H9 (cell line): ENCODE measurements around the gene SMR3A. TPM values are rescaled to one million over a fixed set of nuclear protein-coding genes. Genes with fewer than 3 reads are reported as not detected.

Experiments used
- DNase-seq: peaks from one replicate; pipeline ENCODE4 v3.0.0-alpha.2; 2017
- H2AFZ ChIP-seq: one replicate; pipeline ENCODE4 v1.6.1; 2013; ENCODE audit warnings: mild to moderate bottlenecking, low read length, control low read depth, moderate library complexity
- H2AK5ac ChIP-seq: 2 replicates; pipeline ENCODE4 v1.6.1; 2013; ENCODE audit warnings: low read length, control low read depth, mixed read lengths; ENCODE audit not compliant: insufficient read length
- H2BK120ac ChIP-seq: one replicate; pipeline ENCODE4 v1.6.1; 2013; ENCODE audit warnings: low read depth, mild to moderate bottlenecking, low read length, control low read depth, inconsistent platforms; ENCODE audit not compliant: poor library complexity, severe bottlenecking
- H2BK12ac ChIP-seq: 2 replicates; pipeline ENCODE4 v1.6.1; 2013; ENCODE audit warnings: low read length, control low read depth, mixed read lengths, low read depth; ENCODE audit not compliant: insufficient read length
- H2BK15ac ChIP-seq: 2 replicates; pipeline ENCODE4 v1.6.1; 2013; ENCODE audit warnings: low read depth, low read length, control low read depth
- H2BK20ac ChIP-seq: one replicate; pipeline ENCODE4 v1.6.1; 2013; ENCODE audit warnings: low read depth, mild to moderate bottlenecking, low read length, control low read depth, inconsistent platforms; ENCODE audit not compliant: poor library complexity, severe bottlenecking
- H2BK5ac ChIP-seq: 2 replicates; pipeline ENCODE4 v1.6.1; 2013; ENCODE audit warnings: low read length, control low read depth, mixed read lengths; ENCODE audit not compliant: insufficient read length
- H3K14ac ChIP-seq: 2 replicates; pipeline ENCODE4 v1.6.1; 2013; ENCODE audit warnings: low read length, control low read depth; ENCODE audit not compliant: insufficient read depth
- H3K18ac ChIP-seq: 2 replicates; pipeline ENCODE4 v1.6.1; 2013; ENCODE audit warnings: low read depth, mild to moderate bottlenecking, mixed read lengths, low read length, control low read depth; ENCODE audit not compliant: insufficient read length
- H3K23ac ChIP-seq: 2 replicates; pipeline ENCODE4 v1.6.1; 2013; ENCODE audit warnings: low read length, control low read depth, mixed read lengths, low read depth; ENCODE audit not compliant: insufficient read length
- H3K23me2 ChIP-seq: 2 replicates; pipeline ENCODE4 v1.6.1; 2013; ENCODE audit warnings: low read depth, mild to moderate bottlenecking, mixed read lengths, low read length, control low read depth; ENCODE audit not compliant: insufficient read length, poor library complexity, severe bottlenecking
- H3K27ac ChIP-seq: 2 replicates; pipeline ENCODE4 v1.5.1; 2013; ENCODE audit warnings: low read length, control low read depth, mixed read lengths, low read depth; ENCODE audit not compliant: insufficient read length
- H3K27me3 ChIP-seq: 2 replicates; pipeline ENCODE4 v1.6.1; 2013; ENCODE audit warnings: low read length, control low read depth, inconsistent platforms; ENCODE audit not compliant: insufficient read depth
- H3K4ac ChIP-seq: 2 replicates; pipeline ENCODE4 v1.6.1; 2013; ENCODE audit warnings: low read depth, mild to moderate bottlenecking, control low read depth, inconsistent platforms, low read length, moderate library complexity
- H3K4me1 ChIP-seq: 2 replicates; pipeline ENCODE4 v1.6.1; 2013; ENCODE audit warnings: low read length, control low read depth, inconsistent platforms; ENCODE audit not compliant: insufficient read depth
- H3K4me2 ChIP-seq: 2 replicates; pipeline ENCODE4 v1.6.1; 2013; ENCODE audit warnings: low read length, control low read depth, mixed read lengths; ENCODE audit not compliant: insufficient read length, insufficient read depth
- H3K56ac ChIP-seq: 2 replicates; pipeline ENCODE4 v1.6.1; 2013; ENCODE audit warnings: low read depth, mild to moderate bottlenecking, mixed read lengths, low read length, control low read depth; ENCODE audit not compliant: insufficient read length
- H3K79me1 ChIP-seq: 2 replicates; pipeline ENCODE4 v1.6.1; 2013; ENCODE audit warnings: low read depth, mild to moderate bottlenecking, moderate library complexity, low read length, control low read depth, inconsistent platforms; ENCODE audit not compliant: insufficient read depth, poor library complexity, severe bottlenecking
- H3K79me2 ChIP-seq: 2 replicates; pipeline ENCODE4 v1.6.1; 2013; ENCODE audit warnings: low read length, control low read depth, inconsistent platforms; ENCODE audit not compliant: insufficient read depth
- H3K9ac ChIP-seq: 2 replicates; pipeline ENCODE4 v1.6.1; 2013; ENCODE audit warnings: low read length, control low read depth, mixed read lengths; ENCODE audit not compliant: insufficient read length; ENCODE audit errors: extremely low read depth
- H3K9me3 ChIP-seq: one replicate; pipeline ENCODE4 v1.6.1; 2013; ENCODE audit warnings: low read depth, low read length, inconsistent platforms; ENCODE audit not compliant: control insufficient read depth
- H3T11ph ChIP-seq: one replicate; pipeline ENCODE4 v1.6.1; 2013; ENCODE audit warnings: mild to moderate bottlenecking, low read length, control low read depth, inconsistent platforms
- H4K20me1 ChIP-seq: one replicate; pipeline ENCODE4 v1.6.1; 2013; ENCODE audit not compliant: control insufficient read depth, insufficient read length, insufficient read depth
- H4K5ac ChIP-seq: 2 replicates; pipeline ENCODE4 v1.6.1; 2013; ENCODE audit warnings: low read depth, mild to moderate bottlenecking, mixed read lengths, low read length, control low read depth; ENCODE audit not compliant: insufficient read length
- H4K8ac ChIP-seq: replicated peaks from 2 replicates; pipeline ENCODE4 v1.6.1; 2013; ENCODE audit warnings: low read length, control low read depth, mixed read lengths, low read depth; ENCODE audit not compliant: insufficient read length
- H4K91ac ChIP-seq: 2 replicates; pipeline ENCODE4 v1.6.1; 2013; ENCODE audit warnings: low read depth, mild to moderate bottlenecking, moderate library complexity, mixed read lengths, low read length, control low read depth; ENCODE audit not compliant: insufficient read length
- H3K27ac Mint-ChIP-seq, 3 experiments: 2 replicates in 2 of 3; 3 replicates in 1 of 3; pipeline ENCODE4 v1.8.0; 2020 to 2021; ENCODE audit warnings: mixed read lengths in 3 of 3, mild to moderate bottlenecking in 1 of 3, moderate library complexity in 1 of 3
- H3K27me3 Mint-ChIP-seq: 2 replicates; pipeline ENCODE4 v1.8.0; 2021; ENCODE audit warnings: low read depth, mild to moderate bottlenecking, moderate library complexity, mixed read lengths
- H3K36me3 Mint-ChIP-seq, 3 experiments: 2 replicates in 2 of 3; 3 replicates in 1 of 3; pipeline ENCODE4 v1.8.0; 2020 to 2021; ENCODE audit warnings: low read depth in 3 of 3, mixed read lengths in 3 of 3; ENCODE audit not compliant: insufficient read depth in 1 of 3
- H3K4me1 Mint-ChIP-seq, 2 experiments: 2 replicates each; pipeline ENCODE4 v1.8.0; 2020; ENCODE audit warnings: mixed read lengths in 2 of 2
- H3K4me3 Mint-ChIP-seq, 2 experiments: 2 replicates in 1 of 2; 3 replicates in 1 of 2; pipeline ENCODE4 v1.8.0; 2020 to 2021; ENCODE audit warnings: mild to moderate bottlenecking in 2 of 2, mixed read lengths in 2 of 2, moderate library complexity in 1 of 2
- H3K9me3 Mint-ChIP-seq, 2 experiments: 2 replicates in 1 of 2; 3 replicates in 1 of 2; pipeline ENCODE4 v1.8.0; 2020; ENCODE audit warnings: mild to moderate bottlenecking in 2 of 2, mixed read lengths in 2 of 2, moderate library complexity in 1 of 2
- CTCF ChIP-seq: fragments of 200-600 bp; sonication (generic); conservative IDR thresholded peaks from 3 replicates; pipeline ENCODE4 v1.8.0; 2021; ENCODE audit warnings: antibody characterized with exemption, mild to moderate bottlenecking
- WGBS: extraction: QIAGEN DNeasy Blood & Tissue Kit; methylation state at CpG from one replicate; pipeline ENCODE4 v1.1.7; 2013; ENCODE audit warnings: missing lambda C conversion rate, low lambda C conversion rate, mixed read lengths; ENCODE audit not compliant: insufficient read length; ENCODE audit errors: extremely low coverage; 5-methylcytosine and 5-hydroxymethylcytosine counted together
- total RNA-seq: library from RNA; stranded (reverse); gene quantifications from 2 replicates; pipeline ENCODE4 v1.2.1, GENCODE V29; 2021

Gene SMR3A
- total RNA-seq, 1 experiment from 2014 or later = not detected

GRCh38 chr4:70399319-70399718 is 38.8 kb downstream of the SMR3A start:
- H4K20me1 ChIP-seq = no peaks in the 10 kb centered on the region
- no peak overlapping the region for H4K8ac ChIP-seq
- H3K79me2 ChIP-seq = no peaks in the 10 kb centered on the region
- Mint-ChIP-seq H3K27me3 (no peaks in the 10 kb centered on the region), H3K4me3 (no peak overlapping the region), H3K9me3 (no peaks in the 10 kb centered on the region), H3K4me1 (no peaks in the 10 kb centered on the region), H3K36me3 (no peaks in the 10 kb centered on the region), H3K27ac (no peak overlapping the region)
- no peak overlapping the region for H2BK5ac ChIP-seq
- H3K4me1 ChIP-seq = no peaks in the 10 kb centered on the region
- H2AFZ ChIP-seq = no peak overlapping the region
- H3K9ac ChIP-seq = no peak overlapping the region
- TF ChIP-seq CTCF = no peak
- no peak overlapping the region for H3T11ph ChIP-seq
- H4K91ac ChIP-seq = no peak overlapping the region
- no peak overlapping the region for H3K18ac ChIP-seq
- no peaks in the 10 kb centered on the region for H3K9me3 ChIP-seq
- H3K14ac ChIP-seq = no peak overlapping the region
- H2BK20ac ChIP-seq = no peak overlapping the region
- H3K79me1 ChIP-seq = no peaks in the 10 kb centered on the region
- no CpG with 5 or more reads among the region's 1 CpG for WGBS
- H3K4me2 ChIP-seq = no peak overlapping the region
- no peak overlapping the region for H2BK15ac ChIP-seq
- H4K5ac ChIP-seq = no peak overlapping the region
- no peak for DNase-seq
- H2AK5ac ChIP-seq = no peak overlapping the region
- H3K56ac ChIP-seq = no peak overlapping the region
- H3K23ac ChIP-seq = no peak overlapping the region
- H2BK12ac ChIP-seq = no peak overlapping the region
- no peak overlapping the region for H3K4ac ChIP-seq
- H2BK120ac ChIP-seq = no peak overlapping the region
- no peak overlapping the region for H3K27ac ChIP-seq
- no peaks in the 10 kb centered on the region for H3K23me2 ChIP-seq
- no peaks in the 10 kb centered on the region for H3K27me3 ChIP-seq
